ENCODE results near the gene UQCRC1. TPM values are rescaled to one million over a fixed set of nuclear protein-coding genes. Genes with fewer than 3 reads are reported as not detected.
A peak's percentile ranks its signal among the peaks of the same experiment; 100 is the strongest.

UQCRC1 gene
- total RNA-seq, 4 donors from 2014 or later: 579 to 974 (median 655) TPM

- in situ Hi-C loops (cut with MboI; ENCODE audit: low pct_ligation_motif_present in 1 of 4, low pct_unique_long_range_greater_than_20kb in 1 of 4, low sequenced_read_pairs in 3 of 4): no loop called here
- H3K27ac ChIP-seq: peak overlapping the region; percentile 71 to 78 (median 73)
These were observed 9.7 kb downstream of the UQCRC1 start for GRCh38 chr3:48599509-48600285.

GRCh38 chr3:48599077-48599501 is 10.4 kb downstream of the UQCRC1 start:
- Histone ChIP-seq H3K27ac (peak overlapping the region; percentile 71 to 78 (median 73)), H3K4me1 (peaks cover 9 to 40% (median 24%) of the 10 kb centered on the region in 4 donors), H3K36me3 (peaks cover 0 to 46% (median 27%) of the 10 kb centered on the region in 4 donors), H3K27me3 (peaks cover 12% of the 10 kb centered on the region), H3K9me3 (no peaks in the 10 kb centered on the region), H3K4me3 (no peak overlapping the region)
- in situ Hi-C loops (cut with MboI; ENCODE audit: low pct_ligation_motif_present in 1 of 4, low pct_unique_long_range_greater_than_20kb in 1 of 4, low sequenced_read_pairs in 3 of 4) (no loop called here), intact Hi-C loops (cut with DNase I; ENCODE audit: low total_unique reads) (no loop called here)
- TF ChIP-seq POLR2AphosphoS5 (IDR thresholded peaks at IDR 0.05): no peak
- no peak for TF ChIP-seq EP300 (IDR thresholded peaks at IDR 0.05; ENCODE audit: low read depth)
- no peak for TF ChIP-seq POLR2A (IDR thresholded peaks at IDR 0.05)
- no peak for TF ChIP-seq CTCF (IDR thresholded peaks at IDR 0.05)
- 72% methylated on average over 10 of the region's 11 CpGs; no CpG with 5 or more reads in 1 of the 2 donors for WGBS, 2 donors (ENCODE audit: low coverage in 1 of 2)
- no peak for DNase-seq

More at GRCh38 chr3:48599509-48600285, 9.7 kb downstream of the UQCRC1 start:
- H3K9me3 ChIP-seq: no peaks in the 10 kb centered on the region
- H3K27me3 ChIP-seq: peaks cover 6% of the 10 kb centered on the region
- intact Hi-C loops (cut with DNase I; ENCODE audit: low total_unique reads): no loop called here
- TF ChIP-seq CTCF (IDR thresholded peaks at IDR 0.05) (no peak), EP300 (IDR thresholded peaks at IDR 0.05; ENCODE audit: low read depth) (no peak), POLR2AphosphoS5 (IDR thresholded peaks at IDR 0.05) (no peak), POLR2A (IDR thresholded peaks at IDR 0.05) (no peak)
- H3K4me1 ChIP-seq: peaks cover 9 to 34% (median 20%) of the 10 kb centered on the region in 4 donors
- peaks cover 0 to 53% (median 31%) of the 10 kb centered on the region in 4 donors for H3K36me3 ChIP-seq
- WGBS, 2 donors (ENCODE audit: low coverage in 1 of 2): 92% methylated on average over 12 of the region's 12 CpGs; no CpG with 5 or more reads in 1 of the 2 donors
- no peak overlapping the region for H3K4me3 ChIP-seq
- DNase-seq: no peak

- DNase-seq: peak; percentile 41
- H3K27ac ChIP-seq: peak overlapping the region; percentile 71 to 78 (median 73)
- peak in 2 of 3 donors; percentile 46 to 47 for TF ChIP-seq POLR2AphosphoS5 (IDR thresholded peaks at IDR 0.05)
- TF ChIP-seq EP300 (IDR thresholded peaks at IDR 0.05; ENCODE audit: low read depth): no peak
- peaks cover 0 to 41% (median 21%) of the 10 kb centered on the region in 4 donors for H3K36me3 ChIP-seq
- in situ Hi-C loops (cut with MboI; ENCODE audit: low pct_ligation_motif_present in 1 of 4, low pct_unique_long_range_greater_than_20kb in 1 of 4, low sequenced_read_pairs in 3 of 4): no loop called here
- H3K4me1 ChIP-seq: peaks cover 9 to 41% (median 24%) of the 10 kb centered on the region in 4 donors
- intact Hi-C loops (cut with DNase I; ENCODE audit: low total_unique reads): no loop called here
- no peak overlapping the region for H3K4me3 ChIP-seq
- H3K9me3 ChIP-seq: no peaks in the 10 kb centered on the region
- H3K27me3 ChIP-seq: peaks cover 15% of the 10 kb centered on the region
- WGBS, 2 donors (ENCODE audit: low coverage in 1 of 2): 50% methylated on average over 5 of the region's 5 CpGs; no CpG with 5 or more reads in 1 of the 2 donors
These were observed 10.9 kb downstream of the UQCRC1 start for GRCh38 chr3:48598323-48599076.

GRCh38 chr3:48597408-48597800 is 12.0 kb downstream of the UQCRC1 start:
- Histone ChIP-seq H3K36me3 (peaks cover 0 to 30% (median 21%) of the 10 kb centered on the region in 4 donors), H3K4me1 (peaks cover 9 to 41% (median 24%) of the 10 kb centered on the region in 4 donors), H3K4me3 (no peak overlapping the region), H3K27me3 (peaks cover 15% of the 10 kb centered on the region), H3K9me3 (no peaks in the 10 kb centered on the region), H3K27ac (peak overlapping the region; percentile 71 to 78 (median 73))
- DNase-seq: no peak
- intact Hi-C loops (cut with DNase I; ENCODE audit: low total_unique reads): no loop called here
- TF ChIP-seq POLR2AphosphoS5 (IDR thresholded peaks at IDR 0.05) (no peak), EP300 (IDR thresholded peaks at IDR 0.05; ENCODE audit: low read depth) (no peak), CTCF (IDR thresholded peaks at IDR 0.05) (no peak), POLR2A (IDR thresholded peaks at IDR 0.05) (no peak)
- 81% methylated on average over 6 of the region's 6 CpGs; no CpG with 5 or more reads in 1 of the 2 donors for WGBS, 2 donors (ENCODE audit: low coverage in 1 of 2)
- in situ Hi-C loops (cut with MboI; ENCODE audit: low pct_ligation_motif_present in 1 of 4, low pct_unique_long_range_greater_than_20kb in 1 of 4, low sequenced_read_pairs in 3 of 4): no loop called here
